ENCODE measurements around the gene COL20A1.

- TF ChIP-seq POLR2A (IDR thresholded peaks at IDR 0.05) (no peak), CTCF (IDR thresholded peaks at IDR 0.05) (no peak), EP300 (IDR thresholded peaks at IDR 0.05) (no peak)
Measured at GRCh38 chr20:63345328-63346100, 52.5 kb downstream of the COL20A1 start.

Measured in tibial nerve (tissue), 4 donors.